ENCODE data around the gene EHMT1.
"Not testable (repeated sequence)": the region's sequence is repeated elsewhere in the genome, so short reads cannot be mapped to it uniquely, and the experiment has no call there.

- not testable (repeated sequence) for TF ChIP-seq CTCF, POLR2A (IDR thresholded peaks at IDR 0.05)
These were observed 22.2 kb upstream of the EHMT1 start for GRCh38 chr9:137596577-137596976.

All from right lobe of liver (tissue), 4 donors.